K562 (cell line): ENCODE data around the gene MAP3K14. TPM values are rescaled to one million over a fixed set of nuclear protein-coding genes. Genes with fewer than 3 reads are reported as not detected.
A peak's percentile ranks its signal among the peaks of the same experiment; 100 is the strongest.

ENCODE experiments used
- ARID2 ChIP-seq: fragments of 450-650 bp; IDR thresholded peaks from 2 replicates; pipeline ENCODE4 v1.6.1; 2017; ENCODE audit warnings: antibody characterized with exemption, mild to moderate bottlenecking
- FOXK2 ChIP-seq, 2 experiments: fragments of 450-650 bp; IDR thresholded peaks in 1 of 2; conservative IDR thresholded peaks in 1 of 2; 2 replicates each; pipeline ENCODE4 v1.6.1; 2016; ENCODE audit warnings: low read depth in 2 of 2, mild to moderate bottlenecking in 1 of 2
- MAFG ChIP-seq: fragments of 450-650 bp; conservative IDR thresholded peaks from 2 replicates; pipeline ENCODE4 v1.6.1; 2016; ENCODE audit warnings: missing genetic modification characterization, missing compliant biosample characterization
- POLR2B ChIP-seq: fragments of 450-650 bp; IDR thresholded peaks from 2 replicates; pipeline ENCODE4 v1.6.1; 2018; ENCODE audit warnings: low read depth; ENCODE audit not compliant: partially characterized antibody
- RNF2 ChIP-seq: sonication (generic); IDR thresholded peaks from 2 replicates; pipeline ENCODE4 v1.6.1; 2016
- SMAD1 ChIP-seq: fragments of 150-350 bp; IDR thresholded peaks from 2 replicates; pipeline ENCODE4 v1.6.1; 2014; ENCODE audit warnings: low read length, low read depth; ENCODE audit not compliant: partially characterized antibody
- SMAD2 ChIP-seq: fragments of 150-350 bp; IDR thresholded peaks from 2 replicates; pipeline ENCODE4 v1.6.1; 2014; ENCODE audit warnings: low read depth, mild to moderate bottlenecking, low read length
- SUPT5H ChIP-seq: fragments of 450-650 bp; IDR thresholded peaks from 2 replicates; pipeline ENCODE4 v1.6.1; 2016
- TAF9B ChIP-seq: fragments of 450-650 bp; IDR thresholded peaks from 2 replicates; pipeline ENCODE4 v1.6.1; 2018; ENCODE audit warnings: mild to moderate bottlenecking; ENCODE audit not compliant: partially characterized antibody
- YY1 ChIP-seq, 3 experiments: IDR thresholded peaks; 2 replicates each; pipeline ENCODE4 v1.6.1; 2011; ENCODE audit warnings: low read length in 2 of 3, mild to moderate bottlenecking in 2 of 3, moderate library complexity in 2 of 3, borderline replicate concordance in 1 of 3, control low read depth in 1 of 3, low read depth in 1 of 3; ENCODE audit not compliant: insufficient read depth in 3 of 3, insufficient replicate concordance in 2 of 3, control insufficient read depth in 1 of 3, insufficient read length in 1 of 3; ENCODE audit errors: extremely low read depth in 1 of 3
- ZNF324 ChIP-seq: fragments of 250-450 bp; sonication (Bioruptor Pico); IDR thresholded peaks from 2 replicates; pipeline ENCODE4 v1.4.0; 2020; ENCODE audit warnings: mild to moderate bottlenecking
- ZNF384 ChIP-seq: IDR thresholded peaks from 2 replicates; pipeline ENCODE4 v1.6.1; 2012; ENCODE audit warnings: low read depth, low read length, improper control_type of control experiment
- ZNF408 ChIP-seq: fragments of 250-450 bp; sonication (Bioruptor Pico); IDR thresholded peaks from 2 replicates; pipeline ENCODE4 v1.4.0; 2020; ENCODE audit warnings: low read depth, mild to moderate bottlenecking, moderate library complexity
- ZNF586 ChIP-seq: fragments of 450-650 bp; formaldehyde crosslinking; conservative IDR thresholded peaks from 2 replicates; pipeline ENCODE4 v1.4.0; 2020; ENCODE audit warnings: mild to moderate bottlenecking, moderate library complexity
- ZNF589 ChIP-seq: fragments of 200-800 bp; sonication (Bioruptor generic); IDR thresholded peaks from 2 replicates; pipeline ENCODE4 v1.6.1; 2016; ENCODE audit warnings: low read depth, missing genetic modification characterization, missing compliant biosample characterization
- ZNF644 ChIP-seq: fragments of 200-800 bp; sonication (Bioruptor generic); IDR thresholded peaks from 2 replicates; pipeline ENCODE4 v1.6.1; 2016; ENCODE audit warnings: low read depth, missing genetic modification characterization, missing compliant biosample characterization
- ZNF780A ChIP-seq: fragments of 250-450 bp; sonication (Bioruptor Pico); IDR thresholded peaks from 2 replicates; pipeline ENCODE4 v1.5.0; 2021; ENCODE audit warnings: mild to moderate bottlenecking
- ZNF785 ChIP-seq: fragments of 250-450 bp; sonication (Bioruptor Pico); IDR thresholded peaks from 2 replicates; pipeline ENCODE4 v1.4.0; 2020; ENCODE audit warnings: mild to moderate bottlenecking
- polyA plus RNA-seq, 8 experiments: library from polyadenylated mRNA; depleted of rRNA in 4 of 8; stranded (reverse) in 5 of 8; unstranded in 3 of 8; fragments of >200 nt; fragmentation: Nextera tagmentation in 2 of 8; fragmentation: Illumina TruSeq in 1 of 8; extraction: Ambion mirVana in 2 of 8; extraction: Trizol in 1 of 8; gene quantifications; 2 replicates each; pipeline versions ENCODE4 v1.2.1 to v1.2.3, GENCODE V29; 2011 to 2014; ENCODE audit warnings: inconsistent platforms in 1 of 8, missing spikeins in 1 of 8
- total RNA-seq, 7 experiments: library from RNA; depleted of rRNA in 6 of 7; stranded (reverse); fragments of >200 nt in 6 of 7; fragmentation: Illumina TruSeq in 2 of 7; extraction: Trizol in 2 of 7; gene quantifications; 2 replicates each; pipeline versions ENCODE4 v1.2.1 to v1.2.3, GENCODE V29; 2011 to 2021; ENCODE audit warnings: low replicate concordance in 1 of 7
- TF ChIP-seq, protein P1 (sequence below): fragments of 450-650 bp; IDR thresholded peaks from 2 replicates; pipeline ENCODE4 v1.6.1; 2017; ENCODE audit warnings: mild to moderate bottlenecking, moderate library complexity
- TF ChIP-seq, protein P2 (sequence below), 2 experiments: fragments of 450-650 bp; IDR thresholded peaks; 2 replicates each; pipeline ENCODE4 v1.6.1; 2016; ENCODE audit warnings: mild to moderate bottlenecking in 2 of 2, borderline replicate concordance in 1 of 2, low read depth in 1 of 2, moderate library complexity in 1 of 2

The MAP3K14 gene
- total and polyA plus RNA-seq, 9 of the 15 experiments (the other 6 are each of a cell fraction or from before 2014, with no cell fraction given), result 0.45 to 8.7 (median 3.2) TPM

DNA sequence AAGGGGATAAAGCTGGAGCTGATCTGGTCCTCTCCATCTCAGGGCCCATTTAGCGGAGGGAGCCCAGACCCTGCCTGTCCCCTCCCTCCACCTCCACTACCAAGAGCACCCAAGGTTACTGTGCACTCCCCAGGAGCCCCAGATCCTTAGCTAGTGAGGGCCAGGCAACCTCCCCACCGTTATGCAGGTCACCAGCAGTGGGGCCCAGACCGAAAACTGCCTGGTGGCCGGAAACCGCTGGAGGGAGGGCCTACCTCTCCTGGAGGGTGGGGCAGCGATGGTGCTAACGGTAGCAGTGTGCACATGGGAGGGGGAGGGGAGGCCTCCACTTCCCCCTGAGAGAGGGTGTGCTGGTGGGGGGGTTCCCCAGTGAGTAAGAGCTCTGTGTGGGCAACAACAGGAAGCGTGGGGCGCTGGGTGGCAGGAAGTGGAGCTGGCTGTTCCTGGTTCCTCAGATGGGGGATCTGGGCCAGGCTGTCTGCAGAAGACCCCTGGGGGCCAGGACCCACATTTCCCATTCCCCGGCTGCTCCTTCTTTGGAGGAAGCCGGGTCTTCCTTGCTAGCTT is 90.8 kb downstream of the MAP3K14 start (continued):
- TF ChIP-seq, protein P1, sequence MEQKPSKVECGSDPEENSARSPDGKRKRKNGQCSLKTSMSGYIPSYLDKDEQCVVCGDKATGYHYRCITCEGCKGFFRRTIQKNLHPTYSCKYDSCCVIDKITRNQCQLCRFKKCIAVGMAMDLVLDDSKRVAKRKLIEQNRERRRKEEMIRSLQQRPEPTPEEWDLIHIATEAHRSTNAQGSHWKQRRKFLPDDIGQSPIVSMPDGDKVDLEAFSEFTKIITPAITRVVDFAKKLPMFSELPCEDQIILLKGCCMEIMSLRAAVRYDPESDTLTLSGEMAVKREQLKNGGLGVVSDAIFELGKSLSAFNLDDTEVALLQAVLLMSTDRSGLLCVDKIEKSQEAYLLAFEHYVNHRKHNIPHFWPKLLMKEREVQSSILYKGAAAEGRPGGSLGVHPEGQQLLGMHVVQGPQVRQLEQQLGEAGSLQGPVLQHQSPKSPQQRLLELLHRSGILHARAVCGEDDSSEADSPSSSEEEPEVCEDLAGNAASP, result no peak
- TF ChIP-seq, protein P2, sequence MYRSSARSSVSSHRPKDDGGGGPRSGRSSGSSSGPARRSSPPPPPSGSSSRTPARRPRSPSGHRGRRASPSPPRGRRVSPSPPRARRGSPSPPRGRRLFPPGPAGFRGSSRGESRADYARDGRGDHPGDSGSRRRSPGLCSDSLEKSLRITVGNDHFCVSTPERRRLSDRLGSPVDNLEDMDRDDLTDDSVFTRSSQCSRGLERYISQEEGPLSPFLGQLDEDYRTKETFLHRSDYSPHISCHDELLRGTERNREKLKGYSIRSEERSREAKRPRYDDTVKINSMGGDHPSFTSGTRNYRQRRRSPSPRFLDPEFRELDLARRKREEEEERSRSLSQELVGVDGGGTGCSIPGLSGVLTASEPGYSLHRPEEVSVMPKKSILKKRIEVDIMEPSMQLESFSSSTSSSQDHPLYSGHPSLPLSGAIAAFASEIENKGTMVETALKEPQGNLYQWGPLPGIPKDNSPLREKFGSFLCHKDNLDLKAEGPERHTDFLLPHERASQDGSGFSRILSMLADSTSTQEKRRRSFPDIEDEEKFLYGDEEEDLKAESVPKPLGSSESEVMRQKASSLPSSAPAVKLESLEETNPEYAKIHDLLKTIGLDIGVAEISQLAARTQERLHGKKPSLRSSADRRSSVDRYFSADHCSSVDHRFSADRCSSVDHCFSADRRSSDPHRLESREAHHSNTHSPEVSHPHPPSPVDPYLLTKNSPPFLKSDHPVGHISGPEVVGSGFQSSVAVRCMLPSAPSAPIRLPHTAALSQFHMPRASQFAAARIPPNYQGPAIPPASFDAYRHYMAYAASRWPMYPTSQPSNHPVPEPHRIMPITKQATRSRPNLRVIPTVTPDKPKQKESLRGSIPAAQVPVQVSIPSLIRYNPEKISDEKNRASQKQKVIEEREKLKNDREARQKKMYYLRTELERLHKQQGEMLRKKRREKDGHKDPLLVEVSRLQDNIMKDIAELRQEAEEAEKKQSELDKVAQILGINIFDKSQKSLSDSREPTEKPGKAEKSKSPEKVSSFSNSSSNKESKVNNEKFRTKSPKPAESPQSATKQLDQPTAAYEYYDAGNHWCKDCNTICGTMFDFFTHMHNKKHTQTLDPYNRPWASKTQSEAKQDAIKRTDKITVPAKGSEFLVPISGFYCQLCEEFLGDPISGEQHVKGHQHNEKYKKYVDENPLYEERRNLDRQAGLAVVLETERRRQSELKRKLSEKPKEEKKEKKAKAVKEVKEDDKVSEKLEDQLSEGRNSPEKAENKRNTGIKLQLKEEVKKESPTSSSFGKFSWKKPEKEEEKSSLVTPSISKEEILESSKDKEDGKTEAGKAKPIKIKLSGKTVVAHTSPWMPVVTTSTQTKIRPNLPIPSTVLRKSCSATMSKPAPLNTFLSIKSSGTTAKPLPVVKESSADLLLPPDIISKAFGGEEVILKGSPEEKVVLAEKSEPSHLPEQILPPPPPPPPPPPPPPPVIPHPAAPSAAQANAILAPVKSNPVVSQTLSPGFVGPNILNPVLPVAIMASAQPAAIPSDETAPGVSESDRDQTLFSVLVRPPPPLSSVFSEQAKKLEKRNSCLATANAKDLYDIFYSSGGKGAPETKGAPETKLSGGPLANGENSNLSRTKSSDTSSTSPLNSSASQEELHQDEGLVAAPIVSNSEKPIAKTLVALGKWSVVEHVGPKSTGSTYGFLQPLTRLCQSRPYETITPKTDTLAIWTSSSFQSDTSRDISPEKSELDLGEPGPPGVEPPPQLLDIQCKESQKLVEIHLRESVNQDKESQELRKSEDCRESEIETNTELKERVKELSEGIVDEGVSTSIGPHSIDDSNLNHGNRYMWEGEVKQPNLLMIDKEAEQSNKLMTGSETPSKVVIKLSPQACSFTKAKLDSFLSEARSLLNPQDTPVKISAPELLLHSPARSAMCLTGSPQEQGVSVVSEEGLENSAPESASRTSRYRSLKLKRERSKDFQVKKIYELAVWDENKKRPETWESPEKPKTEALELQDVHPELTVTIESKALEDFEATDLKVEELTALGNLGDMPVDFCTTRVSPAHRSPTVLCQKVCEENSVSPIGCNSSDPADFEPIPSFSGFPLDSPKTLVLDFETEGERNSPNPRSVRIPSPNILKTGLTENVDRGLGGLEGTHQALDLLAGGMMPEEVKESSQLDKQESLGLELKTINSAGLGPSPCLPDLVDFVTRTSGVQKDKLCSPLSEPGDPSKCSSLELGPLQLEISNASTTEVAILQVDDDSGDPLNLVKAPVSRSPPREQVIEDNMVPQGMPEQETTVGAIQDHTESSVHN (IDR thresholded peaks at IDR 0.05; ENCODE audit: borderline replicate concordance in 1 of 2, low read depth in 1 of 2), result peak in 1 of 2 experiments; percentile 50; a peak in 1 of 4 replicates
- no peak for TF ChIP-seq ZNF384
- peak; percentile 96 for TF ChIP-seq RNF2
- TF ChIP-seq FOXK2 (conservative IDR thresholded peaks at IDR 0.05 in 1 of 2, IDR thresholded peaks at IDR 0.05 in 1 of 2; ENCODE audit: low read depth in 2 of 2), result peak; percentile 25 to 32; a peak in 1 of 4 replicates
- no peak for TF ChIP-seq ZNF785
- 0 out of 2 replicates have a peak, but pooled peaks have one; percentile 17 for TF ChIP-seq ZNF644 (tag)
- peak in 2 of 3 experiments; percentile 47 to 57 for TF ChIP-seq YY1 (IDR thresholded peaks at IDR 0.05; ENCODE audit: borderline replicate concordance in 1 of 3, control insufficient read depth in 1 of 3, extremely low read depth in 1 of 3, insufficient read depth in 3 of 3, insufficient read length in 1 of 3, insufficient replicate concordance in 2 of 3, low read depth in 1 of 3, low read length in 2 of 3)
- TF ChIP-seq TAF9B, result peak; percentile 87
- peak; percentile 86 for TF ChIP-seq SUPT5H
- peak; percentile 80 for TF ChIP-seq POLR2B
- peak; percentile 13 for TF ChIP-seq SMAD1
- TF ChIP-seq ZNF780A (CRISPR knock-in tag), result no peak
- TF ChIP-seq SMAD2, result no peak
- TF ChIP-seq ZNF408 (CRISPR knock-in tag), result no peak
- no peak for TF ChIP-seq ZNF586 (CRISPR knock-in tag)
- TF ChIP-seq ZNF589 (CRISPR knock-in tag), result peak; percentile 82; the same call in 1 of the 2 replicates
- no peak for TF ChIP-seq ZNF324 (CRISPR knock-in tag)
- no peak for TF ChIP-seq MAFG (tag)
- no peak for TF ChIP-seq ARID2
